Activated CD4-positive, alpha-beta T cell treated with anti-CD3 and anti-CD28 coated beads, Interleukin-2, amount 10 ng/mL, durations not matched to agents 24 days and 14 days (primary cell): ENCODE measurements around the gene COL11A1. TPM values are rescaled to one million over a fixed set of nuclear protein-coding genes. Genes with fewer than 3 reads are reported as not detected.
"Not testable (repeated sequence)": the region's sequence is repeated elsewhere in the genome, so short reads cannot be mapped to it uniquely, and the experiment has no call there.

ENCODE experiments used
- DNase-seq: peaks from one replicate; pipeline ENCODE4 v3.0.0; 2022
- H3K27ac Mint-ChIP-seq: one replicate; pipeline ENCODE4 v1.8.0; 2022; ENCODE audit warnings: mild to moderate bottlenecking, mixed read lengths
- H3K27me3 Mint-ChIP-seq: one replicate; pipeline ENCODE4 v1.8.0; 2022; ENCODE audit warnings: mixed read lengths
- H3K36me3 Mint-ChIP-seq: one replicate; pipeline ENCODE4 v1.8.0; 2022; ENCODE audit warnings: low read depth, mild to moderate bottlenecking, mixed read lengths
- H3K4me1 Mint-ChIP-seq: one replicate; pipeline ENCODE4 v1.8.0; 2021; ENCODE audit warnings: mixed read lengths
- H3K4me3 Mint-ChIP-seq: one replicate; pipeline ENCODE4 v1.8.0; 2022; ENCODE audit warnings: mild to moderate bottlenecking, moderate library complexity, mixed read lengths
- H3K9me3 Mint-ChIP-seq: one replicate; pipeline ENCODE4 v1.8.0; 2021; ENCODE audit warnings: mixed read lengths
- intact Hi-C: fragments of 100-400 bp; cut with micrococcal nuclease; formaldehyde crosslinking; loops from one replicate; pipeline ENCODE4 v1.15.1; 2023
- total RNA-seq: library from RNA; stranded (reverse); gene quantifications from 2 replicates; pipeline ENCODE4 v1.2.3, GENCODE V29; 2022

Gene COL11A1
- total RNA-seq, 1 donor from 2014 or later, result not detected

DNA sequence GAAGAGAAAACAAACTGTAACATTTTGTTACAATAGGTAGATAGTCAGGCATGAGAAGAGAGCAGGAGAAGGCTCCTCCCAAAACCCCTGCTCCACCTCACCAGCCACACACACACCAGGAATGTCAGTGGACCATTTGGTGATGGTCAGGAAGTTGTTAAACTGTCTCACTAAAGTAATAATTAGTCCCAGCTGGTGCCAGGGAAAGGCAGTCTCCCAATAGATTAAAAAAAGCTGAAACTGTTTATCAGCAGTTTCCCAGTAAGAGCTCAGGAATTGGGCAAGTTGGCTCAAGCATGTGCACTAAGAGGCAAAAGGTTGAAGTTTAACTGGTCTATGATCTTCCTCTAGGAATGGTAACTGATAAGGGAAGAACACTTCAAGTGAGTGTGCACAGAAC lies 249.6 kb downstream of the COL11A1 start:
- H3K27ac Mint-ChIP-seq, result no peak overlapping the region
- intact Hi-C loops, result no loop called here
- no peaks in the 10 kb centered on the region for H3K27me3 Mint-ChIP-seq
- H3K9me3 Mint-ChIP-seq, result peaks cover 11% of the 10 kb centered on the region
- H3K36me3 Mint-ChIP-seq, result no peaks in the 10 kb centered on the region
- no peak overlapping the region for H3K4me3 Mint-ChIP-seq
- no peak for DNase-seq
- no peaks in the 10 kb centered on the region for H3K4me1 Mint-ChIP-seq

GRCh38 chr1:102857251-102857650 lies 251.1 kb downstream of the COL11A1 start:
- no peak for DNase-seq

GRCh38 chr1:102853701-102854187 lies 254.6 kb downstream of the COL11A1 start:
- no peaks in the 10 kb centered on the region for H3K36me3 Mint-ChIP-seq
- H3K9me3 Mint-ChIP-seq, result peaks cover 8% of the 10 kb centered on the region
- DNase-seq, result no peak
- H3K4me3 Mint-ChIP-seq, result no peak overlapping the region
- no peak overlapping the region for H3K27ac Mint-ChIP-seq
- intact Hi-C loops, result no loop called here
- no peaks in the 10 kb centered on the region for H3K4me1 Mint-ChIP-seq
- no peaks in the 10 kb centered on the region for H3K27me3 Mint-ChIP-seq

More at GRCh38 chr1:102857251-102857650, 251.1 kb downstream of the COL11A1 start:
- peaks cover 11% of the 10 kb centered on the region for H3K9me3 Mint-ChIP-seq
- intact Hi-C loops, result no loop called here
- H3K4me1 Mint-ChIP-seq, result no peaks in the 10 kb centered on the region
- no peaks in the 10 kb centered on the region for H3K36me3 Mint-ChIP-seq
- no peak overlapping the region for H3K27ac Mint-ChIP-seq
- H3K4me3 Mint-ChIP-seq, result no peak overlapping the region
- H3K27me3 Mint-ChIP-seq, result no peaks in the 10 kb centered on the region

DNA sequence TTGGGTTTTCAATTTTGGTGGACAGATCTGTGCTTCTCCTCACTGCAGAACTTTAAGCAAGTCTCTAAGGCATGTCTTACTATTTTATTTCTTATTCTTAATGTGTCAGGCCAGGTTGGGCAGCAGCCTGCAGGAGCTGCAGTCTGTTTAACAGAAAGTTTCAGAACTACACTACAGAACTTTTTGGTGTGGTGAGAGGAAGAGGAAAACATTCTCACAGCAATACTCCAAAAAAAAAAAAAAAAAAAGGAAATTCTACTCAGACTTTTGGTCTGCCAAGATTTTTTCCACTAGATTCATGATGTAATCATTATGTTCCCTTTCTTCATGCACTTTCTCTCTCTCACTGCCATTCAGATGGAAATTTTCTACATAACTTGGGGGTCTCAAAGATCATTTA lies 255.2 kb downstream of the COL11A1 start:
- no peaks in the 10 kb centered on the region for H3K4me1 Mint-ChIP-seq
- H3K9me3 Mint-ChIP-seq, result peaks cover 5% of the 10 kb centered on the region
- H3K4me3 Mint-ChIP-seq, result no peak overlapping the region
- no peaks in the 10 kb centered on the region for H3K27me3 Mint-ChIP-seq
- H3K36me3 Mint-ChIP-seq, result no peaks in the 10 kb centered on the region
- intact Hi-C loops, result no loop called here
- no peak for DNase-seq
- no peak overlapping the region for H3K27ac Mint-ChIP-seq

- Mint-ChIP-seq H3K9me3 (peaks cover 5% of the 10 kb centered on the region), H3K27ac (no peak overlapping the region), H3K36me3 (no peaks in the 10 kb centered on the region), H3K4me1 (no peaks in the 10 kb centered on the region), H3K4me3 (no peak overlapping the region), H3K27me3 (no peaks in the 10 kb centered on the region)
- DNase-seq, result no peak
- intact Hi-C loops, result no loop called here
These were observed 255.7 kb downstream of the COL11A1 start for GRCh38 chr1:102852613-102853012.

DNA sequence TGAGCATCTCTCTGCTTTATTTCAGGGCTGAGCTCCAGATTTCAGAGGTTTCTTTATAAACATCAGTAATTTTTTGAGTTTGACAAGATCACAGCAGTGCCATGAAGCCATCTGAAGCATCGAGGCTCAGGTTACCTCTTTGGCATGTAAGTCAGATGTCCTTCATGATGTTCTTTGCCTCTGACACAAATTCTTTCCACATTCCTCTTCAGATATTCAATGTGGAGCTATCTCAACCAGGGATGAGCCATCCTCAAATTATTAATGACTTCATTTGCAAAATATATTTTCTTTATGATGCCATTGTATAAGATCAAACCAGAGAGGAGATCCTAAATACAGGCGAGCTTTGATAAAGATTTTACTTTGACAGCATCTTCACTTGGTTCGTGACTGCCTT lies 256.7 kb downstream of the COL11A1 start:
- Mint-ChIP-seq H3K9me3 (peaks cover 5% of the 10 kb centered on the region), H3K4me1 (no peaks in the 10 kb centered on the region), H3K36me3 (no peaks in the 10 kb centered on the region), H3K4me3 (no peak overlapping the region), H3K27me3 (no peaks in the 10 kb centered on the region), H3K27ac (no peak overlapping the region)
- DNase-seq, result no peak
- intact Hi-C loops, result no loop called here

GRCh38 chr1:102842606-102843005 lies 265.7 kb downstream of the COL11A1 start:
- no peak for DNase-seq
- Mint-ChIP-seq H3K36me3 (no peaks in the 10 kb centered on the region), H3K4me3 (no peak overlapping the region), H3K27ac (no peak overlapping the region), H3K9me3 (no peaks in the 10 kb centered on the region), H3K4me1 (no peaks in the 10 kb centered on the region), H3K27me3 (no peaks in the 10 kb centered on the region)
- intact Hi-C loops, result no loop called here

DNA sequence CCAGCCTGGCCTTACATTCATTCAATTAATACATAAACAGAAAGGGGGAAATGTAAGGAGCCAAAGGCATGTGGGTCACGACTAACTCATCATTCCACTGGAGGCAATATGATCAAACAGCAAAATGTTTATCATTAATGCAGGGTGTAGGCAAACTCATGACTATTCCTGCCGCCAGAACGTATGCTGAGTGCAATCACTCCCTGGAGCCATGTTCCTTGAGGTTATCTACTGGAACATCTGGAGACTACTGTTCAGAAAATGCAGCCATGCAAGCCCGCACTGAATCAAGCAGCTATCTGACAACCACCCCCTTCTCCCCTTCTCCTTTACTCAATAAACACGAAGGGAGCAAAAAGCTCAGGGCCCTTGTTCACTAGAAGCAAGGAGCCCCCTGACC lies 267.6 kb downstream of the COL11A1 start:
- no peaks in the 10 kb centered on the region for H3K9me3 Mint-ChIP-seq
- H3K4me3 Mint-ChIP-seq, result no peak overlapping the region
- H3K27ac Mint-ChIP-seq, result no peak overlapping the region
- H3K4me1 Mint-ChIP-seq, result no peaks in the 10 kb centered on the region
- no peaks in the 10 kb centered on the region for H3K36me3 Mint-ChIP-seq
- H3K27me3 Mint-ChIP-seq, result no peaks in the 10 kb centered on the region
- no peak for DNase-seq
- intact Hi-C loops, result no loop called here

DNA sequence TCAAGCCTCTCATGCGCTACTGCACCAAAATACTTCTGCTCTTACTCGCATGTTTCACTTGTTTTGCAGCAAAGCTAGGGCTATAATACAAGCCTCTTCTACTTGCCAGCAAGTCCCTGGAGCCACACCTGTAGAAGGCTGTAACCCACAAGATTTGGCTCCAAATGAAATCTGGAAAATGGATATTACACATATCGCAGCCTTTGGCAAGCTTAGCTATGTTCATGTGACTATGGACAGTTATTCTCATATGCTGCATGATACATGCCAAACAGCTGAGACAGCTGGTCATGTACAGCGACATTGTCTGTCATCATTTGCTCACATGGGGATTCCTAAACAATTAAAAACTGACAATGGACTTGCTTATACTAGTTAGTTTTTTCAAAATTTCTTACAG lies 270.3 kb downstream of the COL11A1 start:
- intact Hi-C loops, result no loop called here
- Mint-ChIP-seq H3K36me3 (no peaks in the 10 kb centered on the region), H3K9me3 (no peaks in the 10 kb centered on the region), H3K27ac (no peak overlapping the region), H3K4me3 (no peak overlapping the region), H3K27me3 (no peaks in the 10 kb centered on the region), H3K4me1 (no peaks in the 10 kb centered on the region)
- no peak for DNase-seq

- Mint-ChIP-seq H3K4me1 (no peaks in the 10 kb centered on the region), H3K36me3 (no peaks in the 10 kb centered on the region), H3K9me3 (no peaks in the 10 kb centered on the region), H3K27me3 (no peaks in the 10 kb centered on the region), H3K27ac (no peak overlapping the region), H3K4me3 (no peak overlapping the region)
- intact Hi-C loops, result no loop called here
- no peak for DNase-seq
These were observed 270.8 kb downstream of the COL11A1 start for GRCh38 chr1:102837551-102837950.

- H3K4me3 Mint-ChIP-seq, result no peak overlapping the region
- DNase-seq, result no peak
These were observed 271.3 kb downstream of the COL11A1 start for GRCh38 chr1:102836991-102837390.

GRCh38 chr1:102834688-102835320 lies 273.5 kb downstream of the COL11A1 start:
- no peaks in the 10 kb centered on the region for H3K4me1 Mint-ChIP-seq
- H3K36me3 Mint-ChIP-seq, result no peaks in the 10 kb centered on the region
- DNase-seq, result no peak
- peaks cover 3% of the 10 kb centered on the region for H3K9me3 Mint-ChIP-seq
- H3K27me3 Mint-ChIP-seq, result no peaks in the 10 kb centered on the region
- intact Hi-C loops, result no loop called here
- no peak overlapping the region for H3K27ac Mint-ChIP-seq
- no peak overlapping the region for H3K4me3 Mint-ChIP-seq

More at GRCh38 chr1:102836991-102837390, 271.3 kb downstream of the COL11A1 start:
- Mint-ChIP-seq H3K36me3 (no peaks in the 10 kb centered on the region), H3K27ac (no peak overlapping the region), H3K9me3 (no peaks in the 10 kb centered on the region), H3K27me3 (no peaks in the 10 kb centered on the region), H3K4me1 (no peaks in the 10 kb centered on the region)
- intact Hi-C loops, result no loop called here

- no peak overlapping the region for H3K4me3 Mint-ChIP-seq
- peaks cover 3% of the 10 kb centered on the region for H3K9me3 Mint-ChIP-seq
- H3K4me1 Mint-ChIP-seq, result no peaks in the 10 kb centered on the region
- no peaks in the 10 kb centered on the region for H3K27me3 Mint-ChIP-seq
- no peaks in the 10 kb centered on the region for H3K36me3 Mint-ChIP-seq
- no peak overlapping the region for H3K27ac Mint-ChIP-seq
- no peak for DNase-seq
- intact Hi-C loops, result no loop called here
These were observed 275.2 kb downstream of the COL11A1 start for GRCh38 chr1:102833151-102833550.

- DNase-seq, H3K27me3 Mint-ChIP-seq, H3K27ac Mint-ChIP-seq, H3K9me3 Mint-ChIP-seq, intact Hi-C loops, H3K4me3 Mint-ChIP-seq, H3K4me1 Mint-ChIP-seq, H3K36me3 Mint-ChIP-seq: not testable (repeated sequence)
These were observed 281.6 kb downstream of the COL11A1 start for GRCh38 chr1:102826706-102827105.
